ENCODE results near the gene SKAP1.

SKAP1 gene

DNA sequence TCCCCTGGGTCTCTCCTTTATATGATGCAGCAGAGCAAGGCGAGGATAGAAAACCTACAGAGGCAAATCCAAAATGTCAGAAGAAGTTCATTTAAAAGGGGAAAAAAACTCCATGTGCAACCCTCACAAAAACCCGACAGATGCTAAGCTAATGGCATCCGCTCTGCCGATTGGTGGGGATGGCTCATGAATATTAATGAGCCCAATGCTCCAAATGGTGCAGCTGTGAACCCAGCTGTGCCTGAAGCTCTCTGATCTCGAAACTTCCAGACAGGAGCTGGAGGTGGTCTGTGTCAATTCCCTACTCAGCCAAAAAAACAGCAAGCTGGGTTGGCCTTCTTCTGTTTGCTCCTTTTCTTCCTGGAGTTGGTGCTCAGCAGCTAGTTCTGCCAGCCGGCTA, 306.9 kb downstream of the SKAP1 start:
- no peak for DNase-seq (ENCODE audit: low read depth in 1 of 2, low spot score in 1 of 2)

DNA sequence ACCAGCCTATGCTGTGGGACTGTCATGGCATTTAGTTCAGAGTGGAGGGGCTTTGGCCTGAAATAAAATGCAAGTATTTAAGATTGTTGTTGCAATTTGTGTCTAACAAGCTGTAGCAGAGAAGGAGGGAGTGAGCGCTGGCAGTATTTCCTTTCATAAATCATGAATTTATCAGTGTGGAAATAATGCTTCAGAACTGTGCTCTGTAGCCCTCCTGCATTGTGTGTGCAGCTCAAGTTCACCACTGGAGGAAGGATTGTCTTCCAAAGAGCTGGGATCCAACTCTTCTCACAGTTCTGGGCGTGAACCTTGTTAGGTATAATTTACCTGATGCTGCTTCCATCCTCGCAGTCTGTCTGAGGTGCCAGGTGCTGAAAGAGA, 307.4 kb downstream of the SKAP1 start:
- no peak for DNase-seq (ENCODE audit: low read depth in 1 of 2, low spot score in 1 of 2)

DNA sequence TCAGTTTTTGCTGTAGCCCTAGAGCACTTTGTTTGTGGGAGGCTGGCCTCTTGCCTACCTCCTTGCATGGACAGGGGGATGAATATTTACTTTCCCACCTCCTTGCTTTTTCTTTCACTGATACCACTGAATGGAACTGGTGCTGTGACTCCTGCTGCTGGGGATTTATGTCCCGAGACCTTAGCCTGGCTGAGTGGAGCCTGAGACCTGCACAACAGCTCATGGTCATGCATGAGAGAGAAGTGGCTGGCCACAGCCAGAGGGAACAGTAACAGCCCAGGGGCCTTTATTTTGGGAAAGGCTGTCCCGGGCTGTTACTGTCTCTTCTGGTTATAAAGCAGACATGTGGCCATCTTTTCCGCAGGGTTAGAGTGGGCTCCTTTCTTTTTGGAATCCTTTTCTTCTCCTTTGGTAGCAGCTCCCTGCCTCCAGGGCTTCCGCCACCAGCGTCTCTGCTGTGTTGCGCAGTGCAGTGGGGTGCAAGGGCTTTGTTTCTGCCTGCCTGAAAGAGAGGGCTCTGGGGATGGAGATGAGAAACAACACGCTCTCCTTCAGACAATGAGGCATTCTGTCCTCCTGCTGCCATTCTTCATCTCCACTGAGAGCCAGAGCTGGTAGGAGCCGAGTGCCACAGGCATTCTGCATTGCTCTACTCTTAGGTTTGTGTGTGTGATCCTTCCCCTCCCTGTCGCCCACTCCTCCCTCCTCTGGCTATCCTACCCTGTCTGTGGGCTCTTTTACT, 307.9 kb downstream of the SKAP1 start:
- DNase-seq (ENCODE audit: low read depth in 1 of 2, low spot score in 1 of 2): no peak

GRCh38 chr17:48113201-48113676, 316.8 kb downstream of the SKAP1 start:
- peak; percentile 9 to 12 for DNase-seq (ENCODE audit: low read depth in 1 of 2, low spot score in 1 of 2)

DNA sequence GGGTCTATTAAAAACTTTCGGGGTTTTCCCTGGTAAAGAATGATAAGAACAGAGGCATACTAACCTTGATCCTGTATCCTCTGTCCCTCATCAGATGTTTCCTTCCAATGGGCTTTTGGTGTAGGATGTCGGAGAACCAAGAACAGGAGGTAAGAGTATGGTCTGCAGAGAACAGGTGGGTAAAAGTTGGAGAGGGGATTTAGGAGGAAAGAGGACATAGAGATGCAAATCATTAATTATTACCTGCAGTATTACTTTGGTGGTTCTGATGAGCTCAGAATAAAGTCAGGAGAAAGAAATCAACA, 318.1 kb downstream of the SKAP1 start:
- no peak for DNase-seq (ENCODE audit: low read depth in 1 of 2, low spot score in 1 of 2)

- no peak for DNase-seq (ENCODE audit: low read depth in 1 of 2, low spot score in 1 of 2)
Measured at GRCh38 chr17:48110761-48111160, 319.3 kb downstream of the SKAP1 start.

GRCh38 chr17:48107137-48108055, 322.6 kb downstream of the SKAP1 start, which contains the start of gene SNX11:
TSS of gene SNX11 (plus strand) at chr17:48107766. CDS start at chr17:48112044, 4,278 bp downstream.
- DNase-seq (ENCODE audit: low read depth in 1 of 2, low spot score in 1 of 2): peak; percentile 86 to 88

DNA sequence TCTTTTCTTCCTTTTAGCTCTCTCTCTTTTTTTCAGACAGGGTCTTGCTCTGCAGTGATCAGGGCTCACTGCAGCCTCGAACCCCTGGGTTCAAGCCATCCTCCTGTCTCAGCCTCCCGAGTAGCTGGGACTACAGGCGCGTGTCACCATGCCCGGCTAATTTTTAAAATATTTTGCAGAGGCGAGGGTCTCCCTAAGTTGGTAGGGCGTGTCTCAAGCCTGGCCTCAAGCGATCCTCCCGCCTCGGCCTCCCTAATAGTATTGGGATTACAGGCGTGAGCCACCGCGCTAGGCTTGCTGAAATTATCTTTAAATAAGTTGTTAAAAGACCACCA, 323.2 kb downstream of the SKAP1 start:
- DNase-seq (ENCODE audit: low read depth in 1 of 2, low spot score in 1 of 2): no peak

- DNase-seq (ENCODE audit: low read depth in 1 of 2, low spot score in 1 of 2): no peak
Measured at GRCh38 chr17:48104440-48104839, 325.6 kb downstream of the SKAP1 start.

DNA sequence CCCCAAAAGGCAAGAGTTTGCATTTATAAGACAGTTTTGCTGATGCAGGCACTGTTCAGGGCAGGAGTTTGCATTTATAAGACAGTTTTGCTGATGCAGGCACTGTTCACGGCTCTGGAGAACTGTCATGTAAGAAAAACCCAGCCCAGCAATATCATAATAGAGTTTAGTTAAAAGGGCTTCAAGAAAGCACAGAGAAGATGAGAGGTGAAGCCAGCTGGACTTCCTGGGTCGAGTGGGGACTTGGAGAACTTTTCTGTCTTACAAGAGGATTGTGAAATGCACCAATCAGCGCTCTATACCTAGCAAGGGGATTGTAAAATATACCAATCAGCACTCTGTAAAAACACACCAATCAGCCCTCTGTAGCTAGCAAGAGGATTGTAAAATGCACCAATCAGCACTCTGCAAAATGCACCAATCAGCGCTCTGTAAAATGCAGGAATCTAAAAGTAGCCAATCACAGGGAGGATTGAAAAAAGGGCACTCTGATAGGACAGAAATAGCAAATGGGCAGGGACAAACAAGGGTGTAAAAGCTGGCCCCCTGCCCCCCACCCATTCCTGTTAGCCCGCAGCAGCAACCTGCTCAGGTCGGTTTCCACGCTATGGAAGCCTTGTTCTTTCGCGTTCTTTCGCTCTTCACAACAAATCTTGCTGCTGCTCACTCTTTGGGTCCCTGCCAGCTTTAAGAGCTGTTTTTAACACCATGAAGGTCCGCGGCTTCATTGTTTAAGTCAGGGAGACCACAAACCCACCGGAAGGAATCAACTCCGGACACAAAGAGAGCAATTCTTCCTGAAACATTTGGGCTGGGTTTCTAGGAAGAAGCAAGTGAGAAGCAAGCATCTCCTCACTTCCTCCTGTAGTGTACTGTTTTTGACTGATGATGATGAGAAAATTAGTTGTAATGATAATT, 327.0 kb downstream of the SKAP1 start:
- DNase-seq (ENCODE audit: low read depth in 1 of 2, low spot score in 1 of 2): no peak

- no peak for DNase-seq (ENCODE audit: low read depth in 1 of 2, low spot score in 1 of 2)
Measured at GRCh38 chr17:48102043-48102750, 327.8 kb downstream of the SKAP1 start.

DNA sequence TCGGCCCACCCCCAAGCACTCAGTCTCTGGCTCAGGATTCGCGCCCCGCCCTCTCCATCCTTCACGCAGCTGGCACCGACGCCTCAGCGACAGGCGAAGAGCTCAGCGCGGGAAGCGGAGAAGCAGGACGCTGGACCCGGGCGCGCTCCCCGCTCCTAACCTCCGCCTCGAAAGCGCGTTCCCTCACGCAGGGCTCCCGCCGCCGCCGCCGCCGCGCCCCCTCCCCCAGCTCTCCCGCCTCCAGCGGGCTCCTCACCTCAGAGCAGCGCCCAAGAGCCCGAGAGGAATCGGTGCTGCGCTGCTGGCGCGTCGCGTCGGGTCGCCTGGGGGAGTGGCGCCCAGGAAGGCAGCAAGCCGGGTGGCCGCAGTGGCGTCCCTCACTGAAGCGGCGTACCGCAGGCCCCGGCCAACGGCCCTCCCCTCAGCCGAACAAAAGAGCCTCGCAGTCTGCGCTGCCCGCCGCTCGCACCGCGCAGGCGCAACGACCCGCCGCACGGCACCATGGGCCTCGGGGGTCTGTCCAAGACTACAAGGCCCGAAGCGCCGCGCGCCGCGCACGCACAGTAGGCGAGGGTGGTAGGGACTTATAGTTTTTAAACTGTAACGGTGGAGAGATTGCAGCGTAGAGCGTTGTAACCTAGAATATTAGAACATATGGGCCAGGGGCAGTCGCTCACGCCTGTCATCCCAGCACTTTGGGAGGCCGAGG, 328.8 kb downstream of the SKAP1 start, which contains the start of gene CBX1:
Gene CBX1, minus strand, starts transcription at position 467 of the 709 bp plus-strand sequence. CDS start 24,474 bp downstream, outside the sequence.
- peak; percentile 91 for DNase-seq (ENCODE audit: low read depth in 1 of 2, low spot score in 1 of 2)

- DNase-seq (ENCODE audit: low read depth in 1 of 2, low spot score in 1 of 2): no peak
Measured at GRCh38 chr17:48100591-48101011, 329.4 kb downstream of the SKAP1 start.

GRCh38 chr17:48100160-48100559, 329.9 kb downstream of the SKAP1 start:
- DNase-seq (ENCODE audit: low read depth in 1 of 2, low spot score in 1 of 2): no peak

DNA sequence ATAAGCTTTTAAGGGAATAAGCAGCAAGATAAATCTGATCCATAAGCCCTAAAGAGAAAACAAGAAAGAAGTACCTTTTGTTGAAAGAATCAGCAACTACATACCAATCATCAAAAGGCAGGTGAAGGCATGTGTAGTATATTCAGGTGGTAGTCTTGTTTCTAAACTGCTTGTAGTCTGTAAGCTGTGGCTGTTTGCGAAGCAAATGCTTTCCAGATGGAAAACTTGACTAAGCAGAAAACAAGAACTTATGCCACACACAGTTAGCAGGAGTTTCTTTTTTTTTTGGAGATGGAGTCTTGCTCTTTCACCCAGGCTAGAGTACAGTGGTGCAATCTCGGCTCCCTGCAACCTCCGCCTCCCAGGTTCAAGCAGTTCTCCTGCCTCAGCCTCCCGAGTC, 334.4 kb downstream of the SKAP1 start:
- DNase-seq (ENCODE audit: low read depth in 1 of 2, low spot score in 1 of 2): no peak

DNA sequence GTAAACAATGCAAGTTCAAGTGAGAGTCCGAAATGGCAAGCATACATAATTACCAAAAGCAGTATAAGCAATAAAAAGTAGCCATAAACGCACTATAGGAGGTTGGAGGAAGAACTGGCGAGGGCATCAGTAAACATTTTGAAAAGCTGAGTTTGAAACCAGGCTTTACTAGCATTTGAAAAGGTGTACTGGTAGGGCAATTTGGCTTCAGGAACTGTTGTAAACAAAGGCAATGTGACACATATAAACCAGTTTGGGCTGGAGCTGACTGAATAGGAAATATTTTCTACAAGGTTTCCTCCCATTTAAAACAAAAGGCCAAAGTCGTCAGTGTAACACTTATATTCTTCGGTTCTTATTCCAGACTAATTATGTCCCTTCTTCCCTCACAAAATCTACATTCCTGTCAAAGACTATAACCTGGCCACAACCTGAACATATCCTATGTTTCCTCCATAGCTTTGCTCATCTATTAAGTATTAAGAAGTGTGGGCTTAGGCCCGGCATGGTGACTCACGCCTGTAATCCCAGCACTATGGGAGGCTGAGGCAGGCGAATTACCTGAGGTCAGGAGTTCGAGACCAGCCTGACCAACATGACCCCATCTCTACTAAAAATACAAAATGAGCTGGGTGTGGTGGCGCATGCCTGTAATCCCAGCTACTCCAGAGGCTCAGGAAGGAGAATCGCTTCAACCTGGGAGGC, 336.5 kb downstream of the SKAP1 start:
- DNase-seq (ENCODE audit: low read depth in 1 of 2, low spot score in 1 of 2): no peak

DNA sequence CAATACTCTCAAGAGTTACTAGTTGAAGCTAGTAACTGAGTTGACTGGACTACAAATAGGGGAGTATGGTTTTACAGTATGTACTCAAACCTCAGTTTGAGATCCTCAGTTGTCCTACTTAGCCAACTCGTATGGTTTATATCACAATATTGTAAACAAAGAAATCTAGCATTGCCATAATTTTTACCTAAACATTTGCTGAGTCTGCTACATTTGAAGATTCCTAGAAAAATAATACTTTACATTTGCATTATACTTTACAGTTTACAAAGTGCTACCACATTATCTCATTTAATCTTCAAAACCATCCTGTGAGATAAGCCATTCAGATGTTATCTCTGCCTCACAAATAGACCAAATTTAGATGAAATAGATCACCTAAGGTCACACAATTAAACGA, 345.1 kb downstream of the SKAP1 start:
- no peak for DNase-seq (ENCODE audit: low read depth in 1 of 2, low spot score in 1 of 2)
